ENCODE data around the gene INTS1.

Gene INTS1

DNA sequence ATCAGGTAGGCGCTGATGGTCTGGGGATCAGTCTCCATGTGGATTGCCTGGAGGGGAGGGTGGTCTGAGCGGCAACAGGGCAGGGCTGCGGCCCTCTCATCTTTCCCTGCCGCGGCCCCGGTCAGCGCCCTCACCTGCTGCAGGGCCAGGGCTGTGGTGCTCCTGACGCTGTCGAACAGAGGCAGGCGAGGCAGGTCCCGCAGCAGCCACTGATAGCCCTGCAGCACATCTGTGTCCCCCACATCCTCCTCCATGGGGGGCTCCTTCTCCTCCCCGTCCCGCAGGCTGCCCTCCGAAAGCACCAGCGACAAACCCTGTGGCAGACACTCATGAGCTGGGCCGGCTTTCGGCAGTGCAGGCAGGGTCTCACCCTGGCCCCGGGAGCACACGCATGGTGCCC is 19.0 kb downstream of the INTS1 start:
- H3K36me3 Mint-ChIP-seq (ENCODE audit: low read depth) = peaks cover 10% of the 10 kb centered on the region

DNA sequence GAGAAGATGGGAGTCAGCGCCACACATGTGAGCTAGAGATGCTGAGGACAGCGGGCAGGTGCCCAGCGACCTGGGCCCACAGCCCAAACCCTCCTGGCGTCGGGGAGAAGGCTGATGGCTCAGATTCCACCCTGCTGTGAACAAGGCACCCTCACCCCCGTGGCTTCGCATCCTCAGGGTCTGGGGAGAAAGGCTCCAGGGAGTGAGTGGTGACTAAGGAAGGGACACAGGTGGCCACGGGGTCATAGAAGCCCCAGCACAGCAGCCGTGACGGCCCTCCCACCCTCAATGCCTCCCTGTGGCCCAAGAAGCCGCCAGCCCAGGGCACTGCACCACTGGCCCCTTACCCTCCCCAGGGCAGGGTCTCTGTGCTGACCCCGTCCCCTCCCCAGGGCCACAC is 19.6 kb downstream of the INTS1 start:
- Mint-ChIP-seq H3K4me1 (ENCODE audit: low read depth) (no peaks in the 10 kb centered on the region), H3K27ac (no peak overlapping the region), H3K27me3 (ENCODE audit: low read depth) (no peaks in the 10 kb centered on the region), H3K9me3 (no peaks in the 10 kb centered on the region), H3K4me3 (no peak overlapping the region), H3K36me3 (ENCODE audit: low read depth) (peaks cover 10% of the 10 kb centered on the region)

More for the DNA sequence above, 19.0 kb downstream of the INTS1 start:
- Mint-ChIP-seq H3K9me3 (no peaks in the 10 kb centered on the region), H3K4me3 (no peak overlapping the region), H3K27ac (no peak overlapping the region), H3K27me3 (ENCODE audit: low read depth) (no peaks in the 10 kb centered on the region), H3K4me1 (ENCODE audit: low read depth) (no peaks in the 10 kb centered on the region)

DNA sequence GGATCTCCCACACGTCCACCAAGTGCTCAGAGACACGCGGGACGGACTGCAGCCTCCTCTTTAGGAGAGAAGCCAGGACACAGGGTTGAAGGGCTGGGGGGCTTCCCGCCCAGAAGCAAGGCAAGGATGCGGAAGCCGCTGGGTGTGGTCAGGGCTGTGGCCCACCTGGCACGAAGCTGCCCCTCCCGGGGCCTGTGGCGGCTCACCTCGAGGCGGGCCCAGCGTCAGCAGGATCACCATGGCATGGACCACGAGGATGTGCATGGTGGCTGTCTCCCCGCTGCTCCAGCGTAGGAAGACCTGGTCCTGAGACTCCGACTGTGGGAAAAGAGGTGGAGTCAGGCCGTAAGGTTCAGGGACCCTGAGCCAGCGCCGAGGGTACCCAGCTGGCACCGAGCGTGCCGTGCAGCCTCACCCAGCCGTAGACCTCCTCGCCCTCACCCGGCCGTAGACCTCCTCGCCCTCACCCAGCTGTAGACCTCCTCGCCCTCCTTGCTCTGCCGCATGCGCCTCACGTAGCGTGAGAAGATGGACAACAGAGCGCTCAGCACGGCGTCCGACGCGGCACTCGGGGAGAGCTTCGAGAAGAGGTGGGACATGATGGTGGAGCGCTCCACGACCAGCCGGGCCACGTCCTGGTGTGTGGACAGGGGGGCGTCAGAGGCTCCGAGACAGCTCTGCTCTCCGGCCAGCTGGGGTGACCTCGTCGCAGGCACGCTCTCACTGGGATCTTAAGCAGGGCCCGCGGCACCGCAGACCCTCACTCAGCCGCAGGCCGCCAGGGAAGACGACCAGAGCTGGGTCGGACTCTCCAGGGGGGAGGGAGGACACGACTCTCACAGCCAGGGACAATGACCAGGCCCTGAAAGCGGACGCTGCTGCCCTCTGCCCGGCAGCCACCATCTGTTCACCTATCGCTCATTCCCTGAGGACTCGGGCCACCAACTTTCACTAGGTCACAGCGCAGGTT is 20.4 kb downstream of the INTS1 start:
- no peak overlapping the region for H3K27ac Mint-ChIP-seq
- no peaks in the 10 kb centered on the region for H3K4me1 Mint-ChIP-seq (ENCODE audit: low read depth)
- H3K36me3 Mint-ChIP-seq (ENCODE audit: low read depth) = peaks cover 6% of the 10 kb centered on the region
- no peaks in the 10 kb centered on the region for H3K27me3 Mint-ChIP-seq (ENCODE audit: low read depth)
- H3K9me3 Mint-ChIP-seq = no peaks in the 10 kb centered on the region
- no peak overlapping the region for H3K4me3 Mint-ChIP-seq

DNA sequence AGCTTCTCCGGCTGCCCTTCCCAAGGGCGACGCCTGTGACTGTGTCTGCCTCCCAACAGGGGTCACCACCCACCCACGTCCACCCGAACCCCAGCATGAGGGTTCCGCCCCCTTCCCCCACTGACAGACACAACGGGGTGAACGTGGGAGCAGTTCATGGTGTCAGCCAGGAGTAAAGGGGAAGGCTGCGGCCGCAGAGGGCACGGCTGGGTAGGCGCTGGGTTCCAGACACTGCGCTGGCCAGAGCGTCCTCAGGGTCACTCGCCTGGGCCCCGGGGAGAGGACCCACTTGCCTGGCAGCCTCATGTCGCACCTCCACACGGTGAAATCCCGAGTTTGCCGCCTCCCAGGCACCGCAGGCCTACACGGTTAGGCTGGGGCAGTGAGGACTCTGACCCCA is 21.1 kb downstream of the INTS1 start:
- Mint-ChIP-seq H3K9me3 (no peaks in the 10 kb centered on the region), H3K4me1 (ENCODE audit: low read depth) (no peaks in the 10 kb centered on the region), H3K27ac (no peak overlapping the region), H3K4me3 (no peak overlapping the region), H3K36me3 (ENCODE audit: low read depth) (no peaks in the 10 kb centered on the region), H3K27me3 (ENCODE audit: low read depth) (no peaks in the 10 kb centered on the region)

DNA sequence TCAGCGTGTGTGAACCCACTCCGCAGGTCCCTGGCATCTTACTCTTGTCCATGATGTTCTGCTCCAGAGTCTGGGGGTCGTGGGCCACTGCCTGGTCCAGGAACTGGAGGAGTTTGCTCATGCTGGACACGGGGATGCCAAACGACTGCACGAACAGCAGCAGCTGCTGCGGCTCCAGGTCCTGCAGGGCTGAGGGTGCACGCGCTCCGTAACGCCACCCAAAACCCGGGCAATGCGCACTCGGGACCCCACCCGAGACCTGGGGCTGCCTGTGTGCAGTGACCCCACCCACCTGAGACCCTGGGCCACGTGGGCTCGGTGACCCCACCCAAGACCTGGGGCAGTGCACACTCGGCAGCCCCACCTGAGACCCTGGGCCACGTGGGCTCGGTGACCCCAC is 22.9 kb downstream of the INTS1 start:
- H3K27ac Mint-ChIP-seq = no peak overlapping the region
- no peaks in the 10 kb centered on the region for H3K36me3 Mint-ChIP-seq (ENCODE audit: low read depth)
- H3K4me1 Mint-ChIP-seq (ENCODE audit: low read depth) = no peaks in the 10 kb centered on the region
- no peaks in the 10 kb centered on the region for H3K27me3 Mint-ChIP-seq (ENCODE audit: low read depth)
- H3K4me3 Mint-ChIP-seq = no peak overlapping the region
- H3K9me3 Mint-ChIP-seq = no peaks in the 10 kb centered on the region

DNA sequence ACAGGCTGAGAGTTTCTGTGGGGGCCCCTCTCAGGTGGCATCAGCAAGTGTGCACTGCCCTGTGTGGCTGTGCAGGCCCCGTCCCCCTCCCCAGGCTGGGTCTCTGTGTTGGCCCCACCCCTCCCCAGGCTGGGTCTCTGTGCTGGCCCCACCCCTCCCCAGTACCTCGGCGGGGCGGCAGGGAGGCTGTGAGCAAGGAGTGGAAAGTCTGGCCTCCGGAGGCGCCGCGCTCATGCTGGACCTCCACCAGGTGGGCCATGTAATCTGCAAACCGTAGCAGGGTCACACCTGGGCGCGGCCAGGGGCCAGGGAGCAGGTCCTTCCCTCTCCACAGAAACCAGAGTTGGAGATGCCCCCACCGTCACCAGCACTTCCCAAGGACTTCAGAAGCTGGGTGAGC is 23.5 kb downstream of the INTS1 start:
- no peaks in the 10 kb centered on the region for H3K36me3 Mint-ChIP-seq (ENCODE audit: low read depth)
- H3K4me3 Mint-ChIP-seq = no peak overlapping the region
- no peak overlapping the region for H3K27ac Mint-ChIP-seq
- no peaks in the 10 kb centered on the region for H3K27me3 Mint-ChIP-seq (ENCODE audit: low read depth)
- no peaks in the 10 kb centered on the region for H3K9me3 Mint-ChIP-seq
- no peaks in the 10 kb centered on the region for H3K4me1 Mint-ChIP-seq (ENCODE audit: low read depth)

DNA sequence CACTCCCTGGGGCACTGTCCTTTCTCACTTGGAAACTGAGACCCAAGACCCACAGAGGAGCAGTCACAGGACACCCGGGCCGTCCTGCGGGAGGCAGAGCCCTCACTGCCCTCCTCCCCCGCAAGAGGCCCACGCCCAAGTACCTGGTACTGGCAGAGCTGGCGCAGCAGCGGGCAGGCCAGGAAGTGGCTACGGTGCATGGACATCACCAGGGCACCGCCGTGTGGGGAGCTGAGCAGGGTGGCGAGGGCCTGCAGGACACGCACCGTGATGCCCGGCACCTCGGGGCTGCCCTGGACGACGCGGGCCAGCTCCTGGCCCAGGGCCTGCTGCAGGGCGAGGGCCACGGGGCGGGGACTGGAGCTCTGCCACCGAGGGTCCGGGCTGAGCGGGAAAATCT is 24.9 kb downstream of the INTS1 start:
- Mint-ChIP-seq H3K4me1 (ENCODE audit: low read depth) (peaks cover 2% of the 10 kb centered on the region), H3K9me3 (no peaks in the 10 kb centered on the region), H3K27ac (no peak overlapping the region), H3K36me3 (ENCODE audit: low read depth) (peaks cover 3% of the 10 kb centered on the region), H3K27me3 (ENCODE audit: low read depth) (no peaks in the 10 kb centered on the region), H3K4me3 (no peak overlapping the region)

DNA sequence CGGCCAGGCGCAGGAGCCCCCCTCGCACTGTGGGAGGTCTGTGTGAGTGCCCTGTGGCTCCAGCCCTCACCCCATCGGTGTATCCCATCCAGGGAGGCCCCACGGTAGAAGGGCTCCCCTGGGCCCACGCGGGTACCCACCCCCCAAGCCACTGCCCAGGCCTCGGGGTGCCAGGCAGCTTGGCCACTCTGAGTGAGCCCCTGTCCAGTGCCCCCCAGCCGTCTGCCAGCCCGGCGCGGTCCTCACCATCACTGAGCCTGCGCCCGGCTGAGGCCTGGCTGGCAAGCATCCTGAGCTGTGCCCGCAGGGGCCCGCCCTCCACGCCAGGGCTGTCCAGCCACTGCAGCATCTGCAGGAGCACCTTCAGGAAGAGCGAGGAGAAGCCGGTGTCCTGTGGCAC is 25.7 kb downstream of the INTS1 start:
- peaks cover 2% of the 10 kb centered on the region for H3K4me1 Mint-ChIP-seq (ENCODE audit: low read depth)
- H3K4me3 Mint-ChIP-seq = no peak overlapping the region
- no peak overlapping the region for H3K27ac Mint-ChIP-seq
- peaks cover 3% of the 10 kb centered on the region for H3K36me3 Mint-ChIP-seq (ENCODE audit: low read depth)
- no peaks in the 10 kb centered on the region for H3K27me3 Mint-ChIP-seq (ENCODE audit: low read depth)
- H3K9me3 Mint-ChIP-seq = no peaks in the 10 kb centered on the region

DNA sequence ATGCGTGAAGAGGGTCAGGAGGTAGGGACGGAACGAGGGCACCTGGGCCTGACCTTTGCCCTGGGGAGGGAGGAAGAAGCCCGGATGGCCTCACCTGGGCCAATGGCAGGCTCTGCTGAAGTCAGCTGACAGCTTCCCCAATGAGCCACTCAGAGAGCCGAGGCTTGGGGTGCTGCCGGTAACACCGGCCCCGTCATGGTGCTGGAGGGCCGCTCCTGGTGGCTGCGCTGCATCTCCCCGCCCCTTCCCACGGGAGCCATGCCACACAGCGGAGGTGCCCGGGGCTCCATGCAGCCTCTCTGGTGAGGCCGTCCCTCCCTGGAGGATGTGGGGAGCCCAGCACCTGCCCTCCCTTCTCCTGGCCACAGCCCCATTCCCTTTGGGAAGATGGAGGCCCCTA is 27.3 kb downstream of the INTS1 start:
- H3K27ac Mint-ChIP-seq = no peak overlapping the region

DNA sequence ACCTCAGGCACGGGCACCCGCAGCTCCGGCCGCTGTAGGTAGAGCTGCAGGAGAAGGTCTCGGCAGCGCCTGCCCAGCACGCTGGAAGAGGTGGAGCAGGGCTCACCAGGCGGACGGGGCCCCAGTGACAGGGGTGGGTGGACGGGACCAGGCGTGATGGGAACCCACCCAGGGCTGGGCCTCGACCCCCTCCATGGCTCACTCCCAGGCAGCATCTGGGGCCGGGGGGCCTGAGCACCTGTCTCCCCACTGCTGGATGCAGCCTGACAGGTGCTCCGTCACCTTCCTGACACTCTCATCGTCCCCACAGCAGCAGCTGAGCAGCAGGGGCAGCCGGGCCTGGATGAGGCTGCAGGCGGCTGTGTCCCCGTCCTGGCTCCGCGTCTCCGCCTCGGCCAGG is 28.2 kb downstream of the INTS1 start:
- Mint-ChIP-seq H3K27ac (no peak overlapping the region), H3K36me3 (ENCODE audit: low read depth) (peaks cover 3% of the 10 kb centered on the region), H3K9me3 (no peaks in the 10 kb centered on the region), H3K27me3 (ENCODE audit: low read depth) (no peaks in the 10 kb centered on the region), H3K4me3 (no peak overlapping the region), H3K4me1 (ENCODE audit: low read depth) (peaks cover 2% of the 10 kb centered on the region)

More for the DNA sequence above, 27.3 kb downstream of the INTS1 start:
- no peaks in the 10 kb centered on the region for H3K9me3 Mint-ChIP-seq
- H3K4me3 Mint-ChIP-seq = no peak overlapping the region
- no peaks in the 10 kb centered on the region for H3K27me3 Mint-ChIP-seq (ENCODE audit: low read depth)
- peaks cover 3% of the 10 kb centered on the region for H3K36me3 Mint-ChIP-seq (ENCODE audit: low read depth)
- peaks cover 2% of the 10 kb centered on the region for H3K4me1 Mint-ChIP-seq (ENCODE audit: low read depth)

DNA sequence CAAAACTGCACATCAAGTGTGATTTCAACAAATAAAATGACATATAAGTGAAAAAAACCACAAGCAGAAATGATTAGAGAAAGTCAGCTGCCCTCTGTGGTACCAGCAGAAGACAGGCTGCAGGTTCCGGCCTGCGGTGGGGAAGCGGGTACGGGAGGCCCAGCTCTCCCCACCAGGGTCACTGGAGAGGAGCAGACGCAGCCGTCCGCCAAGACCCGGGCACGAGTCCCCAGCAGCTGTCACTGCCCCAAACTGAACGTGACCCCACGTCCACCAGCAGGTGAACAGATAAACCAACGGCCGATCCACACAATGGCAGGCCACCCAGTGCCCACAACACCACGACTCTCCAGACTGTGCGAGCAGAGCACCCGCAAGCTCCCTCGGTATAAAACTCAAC is 28.8 kb downstream of the INTS1 start:
- Mint-ChIP-seq H3K36me3 (ENCODE audit: low read depth) (peaks cover 3% of the 10 kb centered on the region), H3K9me3 (no peaks in the 10 kb centered on the region), H3K4me3 (no peak overlapping the region), H3K27me3 (ENCODE audit: low read depth) (no peaks in the 10 kb centered on the region), H3K27ac (no peak overlapping the region), H3K4me1 (ENCODE audit: low read depth) (peaks cover 2% of the 10 kb centered on the region)

DNA sequence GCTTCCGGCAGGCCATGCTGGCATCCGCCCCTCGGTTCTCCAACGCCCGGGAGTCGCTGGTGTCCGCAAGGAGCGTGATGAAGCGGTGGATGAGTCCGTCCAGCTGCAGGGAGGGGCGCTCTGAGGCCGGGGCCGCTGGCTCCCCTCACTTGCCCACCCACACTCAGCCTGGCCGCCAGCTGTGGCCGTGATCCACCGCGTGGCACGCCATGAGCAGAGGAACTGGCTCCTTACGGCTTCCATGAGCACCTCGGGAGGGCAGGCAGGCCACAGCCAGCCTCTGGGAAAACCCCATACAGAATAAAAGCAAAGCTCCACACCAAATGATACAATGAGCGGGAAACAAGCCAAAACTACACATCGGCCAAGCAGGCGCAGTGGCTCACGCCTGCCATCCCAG is 29.5 kb downstream of the INTS1 start:
- Mint-ChIP-seq H3K4me1 (ENCODE audit: low read depth) (peaks cover 2% of the 10 kb centered on the region), H3K27me3 (ENCODE audit: low read depth) (no peaks in the 10 kb centered on the region), H3K36me3 (ENCODE audit: low read depth) (peaks cover 3% of the 10 kb centered on the region), H3K4me3 (no peak overlapping the region), H3K9me3 (no peaks in the 10 kb centered on the region), H3K27ac (no peak overlapping the region)

DNA sequence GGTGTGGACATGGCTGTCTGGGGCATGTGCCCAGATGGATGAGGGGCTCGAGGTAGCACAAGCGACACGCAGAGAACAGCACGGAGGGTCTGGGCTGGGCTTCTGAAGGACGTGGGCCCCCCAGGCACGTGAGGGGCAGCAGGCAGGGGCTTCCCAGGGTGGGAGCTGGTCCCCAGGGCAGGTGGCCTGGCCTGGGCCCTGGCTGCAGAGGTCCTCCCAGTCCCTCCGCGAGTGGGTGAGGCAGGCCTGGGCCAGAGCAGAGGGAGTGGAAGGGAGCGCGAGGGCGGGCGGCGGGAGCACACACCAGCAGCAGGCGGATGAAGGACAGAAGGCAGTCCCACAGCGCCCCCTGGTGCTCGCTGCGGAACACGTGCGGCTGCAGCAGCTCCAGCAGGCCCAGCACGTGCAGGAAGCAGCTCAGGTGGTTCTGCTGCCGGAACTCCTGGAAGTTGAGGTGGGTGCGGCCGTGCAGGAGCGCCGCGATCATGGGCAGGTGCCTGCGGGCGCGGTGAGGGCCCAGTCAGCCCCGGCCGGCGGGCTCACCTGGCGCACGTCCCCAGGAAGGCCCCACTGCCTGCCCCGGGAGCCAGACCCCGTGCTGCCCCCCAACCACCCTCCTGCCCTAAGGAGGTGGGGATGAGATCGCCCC is 30.2 kb downstream of the INTS1 start:
- Mint-ChIP-seq H3K4me3 (no peak overlapping the region), H3K27ac (no peak overlapping the region), H3K9me3 (no peaks in the 10 kb centered on the region), H3K4me1 (ENCODE audit: low read depth) (peaks cover 2% of the 10 kb centered on the region), H3K36me3 (ENCODE audit: low read depth) (peaks cover 3% of the 10 kb centered on the region), H3K27me3 (ENCODE audit: low read depth) (no peaks in the 10 kb centered on the region)

DNA sequence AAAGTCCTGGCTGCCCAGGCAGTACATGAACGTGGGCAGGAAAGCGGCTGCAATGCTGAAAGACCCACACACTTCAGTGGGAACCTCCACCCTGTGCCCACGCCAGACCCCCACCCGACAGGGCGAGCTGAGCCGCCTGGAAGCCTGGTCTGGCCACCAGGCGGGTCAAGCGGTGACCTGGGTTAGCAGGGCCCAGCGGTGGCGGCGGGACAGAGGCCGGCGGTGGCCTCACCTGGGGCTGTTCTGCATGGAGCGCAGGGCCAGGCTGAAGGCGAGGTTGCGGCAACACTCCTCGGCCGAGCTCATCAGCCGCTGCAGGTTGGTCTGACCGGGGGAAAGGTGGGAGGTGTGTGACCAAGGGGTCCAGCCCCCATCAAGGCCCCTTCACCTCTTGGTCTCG is 33.3 kb downstream of the INTS1 start:
- H3K4me3 Mint-ChIP-seq = no peak overlapping the region
- H3K36me3 Mint-ChIP-seq (ENCODE audit: low read depth) = peaks cover 3% of the 10 kb centered on the region
- H3K27me3 Mint-ChIP-seq (ENCODE audit: low read depth) = no peaks in the 10 kb centered on the region
- H3K27ac Mint-ChIP-seq = no peak overlapping the region
- no peaks in the 10 kb centered on the region for H3K9me3 Mint-ChIP-seq
- peaks cover 2% of the 10 kb centered on the region for H3K4me1 Mint-ChIP-seq (ENCODE audit: low read depth)

DNA sequence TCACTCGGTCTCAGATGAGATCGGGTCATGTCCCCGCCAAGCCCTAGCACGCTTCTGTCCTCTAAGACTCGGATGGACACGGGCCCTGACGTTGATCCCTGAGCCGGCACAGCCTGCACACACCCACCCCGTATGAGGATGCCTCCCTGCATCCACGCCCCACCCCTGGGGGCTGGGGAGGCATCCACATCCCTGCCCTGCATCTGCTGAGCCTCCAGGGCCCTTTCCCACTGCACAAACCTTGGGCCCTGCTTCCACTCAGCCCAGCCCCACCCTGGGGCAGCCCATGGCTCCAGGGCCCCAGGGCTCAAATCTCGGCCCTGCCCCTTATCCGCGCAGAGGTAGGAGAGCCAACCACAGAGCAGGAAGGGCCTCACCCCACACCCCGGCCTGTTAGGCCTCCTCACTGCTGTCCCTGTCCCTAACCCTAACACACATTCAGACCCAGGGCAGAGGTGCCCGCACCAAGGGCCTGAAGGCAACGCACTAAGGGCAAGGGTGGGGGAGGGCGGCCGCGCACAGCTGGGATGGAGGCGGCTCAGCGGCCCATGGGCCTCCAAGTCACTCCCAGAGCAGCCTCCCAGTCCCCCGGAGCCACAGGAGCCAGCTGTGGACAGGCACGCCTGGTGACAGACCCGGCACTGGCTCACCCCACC is 35.4 kb downstream of the INTS1 start:
- H3K4me3 Mint-ChIP-seq = no peak overlapping the region
- H3K9me3 Mint-ChIP-seq = no peaks in the 10 kb centered on the region
- H3K4me1 Mint-ChIP-seq (ENCODE audit: low read depth) = no peaks in the 10 kb centered on the region
- H3K27ac Mint-ChIP-seq = no peak overlapping the region
- H3K36me3 Mint-ChIP-seq (ENCODE audit: low read depth) = no peaks in the 10 kb centered on the region
- H3K27me3 Mint-ChIP-seq (ENCODE audit: low read depth) = no peaks in the 10 kb centered on the region

Data from T-helper 1 cell treated with Interleukin-12 subunit alpha and Interleukin-12 subunit beta and Interleukin-4 antibody, amounts not matched to agents 30 μg/mL and 1 μg/mL, for 36 hours (primary cell).